PC-9 (cell line): ENCODE measurements around the gene ARHGEF7. TPM values are rescaled to one million over a fixed set of nuclear protein-coding genes. Genes with fewer than 3 reads are reported as not detected.
A peak's percentile ranks its signal among the peaks of the same experiment; 100 is the strongest.

Experiments used
- BruUV-seq: library from RNA; stranded (reverse); fragments of 400-500 nt; replicated peaks from 2 replicates; lab custom pipeline; 2021; lab: Mats Ljungman, UMichigan
- CTCF ChIA-PET: fragments of 300-600 bp; sonication (Branson Sonifier 250); formaldehyde crosslinking; loops from one replicate; lab custom pipeline; 2022; ENCODE audit warnings: antibody characterized with exemption; lab: Charles Lee
- POLR2A ChIA-PET: fragments of 300-600 bp; sonication (Branson Sonifier 250); formaldehyde crosslinking; loops from one replicate; lab custom pipeline; 2022; ENCODE audit warnings: antibody characterized with exemption; ENCODE audit not compliant: unreplicated experiment; lab: Charles Lee
- DNase-seq, 2 experiments: peaks; one replicate each; pipeline versions ENCODE4 v3.0.0 to v3.0.0-alpha.2; 2015 to 2022; ENCODE audit warnings: mixed read lengths in 1 of 2
- H2AFZ ChIP-seq: fragments of 200-600 bp; sonication (generic); 2 replicates; pipeline ENCODE4 v1.8.1; 2017; ENCODE audit warnings: antibody characterized with exemption
- H3F3A ChIP-seq: fragments of 200-600 bp; sonication (generic); 2 replicates; pipeline ENCODE4 v1.8.1; 2017; ENCODE audit warnings: antibody characterized with exemption, mild to moderate bottlenecking, low read depth; ENCODE audit not compliant: insufficient read depth
- H3K27ac ChIP-seq: fragments of 200-600 bp; sonication (generic); 2 replicates; pipeline ENCODE4 v1.6.1; 2016; ENCODE audit warnings: mixed run types
- H3K27me3 ChIP-seq: fragments of 200-600 bp; sonication (generic); 2 replicates; pipeline ENCODE4 v1.6.1; 2016; ENCODE audit warnings: low read depth, mixed run types; ENCODE audit not compliant: insufficient read depth
- H3K36me3 ChIP-seq: fragments of 200-600 bp; sonication (generic); 2 replicates; pipeline ENCODE4 v1.6.1; 2016; ENCODE audit warnings: low read depth, mixed run types
- H3K4me1 ChIP-seq: fragments of 200-600 bp; sonication (generic); replicated peaks from 2 replicates; pipeline ENCODE4 v1.6.1; 2016; ENCODE audit warnings: mixed run types; ENCODE audit not compliant: insufficient read depth
- H3K4me2 ChIP-seq: fragments of 200-600 bp; sonication (generic); 2 replicates; pipeline ENCODE4 v1.6.1; 2017; ENCODE audit warnings: mixed run types
- H3K4me3 ChIP-seq: fragments of 200-600 bp; sonication (generic); 2 replicates; pipeline ENCODE4 v1.6.1; 2016; ENCODE audit warnings: mixed run types
- H3K79me2 ChIP-seq: fragments of 200-600 bp; sonication (generic); 2 replicates; pipeline ENCODE4 v1.6.1; 2017; ENCODE audit warnings: low read depth, mixed run types
- H3K9me2 ChIP-seq: fragments of 200-600 bp; sonication (generic); 2 replicates; pipeline ENCODE4 v1.8.1; 2017; ENCODE audit warnings: mild to moderate bottlenecking; ENCODE audit not compliant: insufficient read depth
- H3K9me3 ChIP-seq: fragments of 200-600 bp; sonication (generic); 2 replicates; pipeline ENCODE4 v1.8.1; 2016; ENCODE audit warnings: low read depth; ENCODE audit not compliant: insufficient read depth
- H4K20me1 ChIP-seq: fragments of 200-600 bp; sonication (generic); 2 replicates; pipeline ENCODE4 v1.8.1; 2017; ENCODE audit not compliant: insufficient read depth
- EZH2 ChIP-seq: fragments of 200-600 bp; sonication (generic); IDR thresholded peaks from 2 replicates; pipeline ENCODE4 v1.8.0; 2017; ENCODE audit warnings: antibody characterized with exemption, low read depth
- intact Hi-C: fragments of 100-400 bp; cut with micrococcal nuclease; formaldehyde crosslinking; loops from one replicate; pipeline ENCODE4 v1.10.0; 2022; ENCODE audit not compliant: unreplicated experiment
- total RNA-seq: library from RNA; stranded (reverse); gene quantifications from 2 replicates; pipeline ENCODE4 v1.2.3, GENCODE V29; 2021
- TF ChIP-seq, protein P1 (sequence below): fragments of 200-600 bp; sonication (generic); conservative IDR thresholded peaks from 2 replicates; pipeline ENCODE4 v1.6.1; 2017; ENCODE audit warnings: mixed run types, antibody characterized with exemption, mild to moderate bottlenecking, moderate library complexity

Gene ARHGEF7
- total RNA-seq, 1 experiment from 2014 or later, result 37.0 TPM

DNA sequence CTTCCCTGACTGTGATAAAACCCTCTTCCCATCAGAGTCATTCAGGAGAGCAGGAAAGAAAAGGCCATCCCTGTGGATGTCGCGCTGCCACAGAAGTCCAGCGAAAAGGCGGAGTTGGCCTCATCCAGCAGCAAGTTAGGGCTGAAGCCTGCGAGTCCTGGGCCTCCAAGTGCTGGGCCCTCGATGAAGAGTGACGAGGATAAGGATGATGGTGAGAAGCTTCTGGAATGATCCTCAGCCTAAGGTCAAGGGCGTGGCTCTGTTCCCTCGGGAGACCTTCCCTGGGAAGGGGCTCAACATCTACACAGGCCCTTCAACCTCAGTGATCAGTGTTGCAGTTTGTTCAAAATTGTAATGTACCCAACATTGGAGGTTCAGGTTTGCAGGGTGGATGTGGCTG, 227.6 kb downstream of the ARHGEF7 start:
- H4K20me1 ChIP-seq, result peaks cover 5% of the 10 kb centered on the region; the same call in 1 of the 2 replicates
- no peaks in the 10 kb centered on the region for H3K4me1 ChIP-seq
- H3K27me3 ChIP-seq, result peaks cover 91% of the 10 kb centered on the region
- no peak overlapping the region for H3K27ac ChIP-seq
- no peak for DNase-seq
- H3F3A ChIP-seq, result no peaks in the 10 kb centered on the region
- intact Hi-C loops, result no loop called here
- no TSS peak for BruUV-seq
- ChIA-PET POLR2A (no interaction called here), CTCF (no interaction called here)
- TF ChIP-seq, protein P1, sequence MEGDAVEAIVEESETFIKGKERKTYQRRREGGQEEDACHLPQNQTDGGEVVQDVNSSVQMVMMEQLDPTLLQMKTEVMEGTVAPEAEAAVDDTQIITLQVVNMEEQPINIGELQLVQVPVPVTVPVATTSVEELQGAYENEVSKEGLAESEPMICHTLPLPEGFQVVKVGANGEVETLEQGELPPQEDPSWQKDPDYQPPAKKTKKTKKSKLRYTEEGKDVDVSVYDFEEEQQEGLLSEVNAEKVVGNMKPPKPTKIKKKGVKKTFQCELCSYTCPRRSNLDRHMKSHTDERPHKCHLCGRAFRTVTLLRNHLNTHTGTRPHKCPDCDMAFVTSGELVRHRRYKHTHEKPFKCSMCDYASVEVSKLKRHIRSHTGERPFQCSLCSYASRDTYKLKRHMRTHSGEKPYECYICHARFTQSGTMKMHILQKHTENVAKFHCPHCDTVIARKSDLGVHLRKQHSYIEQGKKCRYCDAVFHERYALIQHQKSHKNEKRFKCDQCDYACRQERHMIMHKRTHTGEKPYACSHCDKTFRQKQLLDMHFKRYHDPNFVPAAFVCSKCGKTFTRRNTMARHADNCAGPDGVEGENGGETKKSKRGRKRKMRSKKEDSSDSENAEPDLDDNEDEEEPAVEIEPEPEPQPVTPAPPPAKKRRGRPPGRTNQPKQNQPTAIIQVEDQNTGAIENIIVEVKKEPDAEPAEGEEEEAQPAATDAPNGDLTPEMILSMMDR, result no peak
- no peak for TF ChIP-seq EZH2
- no peaks in the 10 kb centered on the region for H3K9me3 ChIP-seq
- H3K9me2 ChIP-seq, result no peaks in the 10 kb centered on the region
- H3K79me2 ChIP-seq, result no peaks in the 10 kb centered on the region
- no peak overlapping the region for H3K4me3 ChIP-seq
- no peaks in the 10 kb centered on the region for H3K36me3 ChIP-seq
- no peak overlapping the region for H3K4me2 ChIP-seq
- H2AFZ ChIP-seq, result no peak overlapping the region

DNA sequence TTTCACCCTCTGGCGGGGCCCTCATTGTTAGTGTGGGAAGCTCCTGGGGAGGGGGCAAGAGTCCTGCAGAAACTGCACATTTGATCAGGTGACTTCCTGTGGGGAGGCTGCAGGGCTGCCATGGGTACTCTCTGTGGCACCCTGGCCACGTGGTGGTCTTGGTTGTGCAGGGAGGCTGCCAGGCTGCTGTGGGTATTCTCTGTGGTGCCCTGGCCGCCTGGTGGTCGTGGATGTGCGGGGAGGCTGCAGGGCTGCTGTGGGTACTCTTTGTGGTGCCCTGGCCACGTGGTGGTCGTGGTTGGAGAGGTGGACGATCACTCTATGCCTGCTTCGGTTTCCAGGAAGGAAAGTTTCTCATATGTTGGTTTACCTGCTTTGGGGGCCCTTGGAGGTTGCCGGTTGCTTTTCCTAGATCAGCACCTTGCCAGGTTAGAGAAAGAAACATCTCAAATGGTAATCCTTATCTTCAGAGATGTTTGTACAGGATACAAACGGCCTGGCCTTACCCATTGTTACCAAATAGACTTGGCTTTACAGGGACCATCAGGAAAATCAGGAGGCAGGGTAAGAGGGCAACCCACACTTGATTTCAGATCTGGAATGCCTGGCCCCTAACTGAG, 228.2 kb downstream of the ARHGEF7 start:
- Histone ChIP-seq H4K20me1 (no peaks in the 10 kb centered on the region; the same call in 1 of the 2 replicates), H3K4me1 (no peaks in the 10 kb centered on the region), H3K9me2 (no peaks in the 10 kb centered on the region), H3K27ac (no peak overlapping the region), H3K36me3 (no peaks in the 10 kb centered on the region), H3K79me2 (no peaks in the 10 kb centered on the region), H3F3A (no peaks in the 10 kb centered on the region), H3K9me3 (no peaks in the 10 kb centered on the region), H2AFZ (no peak overlapping the region), H3K4me2 (no peak overlapping the region), H3K27me3 (peaks cover 91% of the 10 kb centered on the region), H3K4me3 (no peak overlapping the region)
- no peak for DNase-seq
- TF ChIP-seq, protein P1, result no peak
- no peak for TF ChIP-seq EZH2
- BruUV-seq, result no TSS peak
- ChIA-PET POLR2A (no interaction called here), CTCF (no interaction called here)
- intact Hi-C loops, result no loop called here

DNA sequence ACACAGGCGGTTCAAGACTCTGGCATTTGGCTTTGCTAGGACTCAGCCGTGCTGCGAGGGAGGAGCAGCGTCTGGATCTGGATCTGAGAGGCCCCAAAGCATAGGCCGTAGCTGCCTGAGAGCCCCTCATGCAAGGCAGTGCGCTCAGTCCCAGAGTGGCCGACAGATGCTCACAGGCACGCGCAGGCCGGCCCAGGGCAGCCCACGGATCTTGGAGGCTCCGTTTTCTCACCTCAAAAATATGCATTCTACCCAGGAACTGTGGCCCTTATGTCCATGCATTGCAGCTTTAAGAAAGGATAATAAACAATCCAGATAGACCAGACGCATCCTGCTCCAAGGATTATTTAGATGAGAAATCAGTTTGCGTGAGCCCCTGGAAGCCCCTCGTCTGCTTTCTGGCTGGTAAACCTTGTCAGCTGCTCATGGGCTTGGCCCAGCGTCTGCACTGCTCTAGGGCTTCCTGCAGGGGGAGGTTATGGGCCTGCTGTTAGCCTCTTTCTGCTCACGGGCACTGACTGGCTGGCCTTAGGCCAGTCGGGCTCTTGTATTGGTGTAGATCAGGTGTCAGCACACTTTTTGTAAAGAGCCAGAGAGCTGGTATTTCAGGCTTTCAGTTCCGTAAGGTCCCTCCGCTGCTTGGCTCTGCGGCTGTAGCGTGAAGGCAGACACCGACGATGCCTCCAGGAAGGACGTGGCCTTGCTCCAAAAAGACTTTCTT, 229.5 kb downstream of the ARHGEF7 start:
- H3K4me1 ChIP-seq, result no peaks in the 10 kb centered on the region
- H3K9me3 ChIP-seq, result no peaks in the 10 kb centered on the region
- intact Hi-C loops, result no loop called here
- peaks cover 91% of the 10 kb centered on the region for H3K27me3 ChIP-seq
- H2AFZ ChIP-seq, result no peak overlapping the region
- ChIA-PET CTCF (no interaction called here), POLR2A (interaction anchor here (0.6 kb wide), 1 partner anchor 116 kb away, joined by 7 read pairs; no protein-coding TSS in a partner anchor)
- TF ChIP-seq, protein P1, result peak; percentile 46
- TF ChIP-seq EZH2, result no peak
- H4K20me1 ChIP-seq, result no peaks in the 10 kb centered on the region
- H3K9me2 ChIP-seq, result no peaks in the 10 kb centered on the region
- no TSS peak for BruUV-seq
- H3F3A ChIP-seq, result no peaks in the 10 kb centered on the region
- no peak overlapping the region for H3K27ac ChIP-seq
- H3K4me3 ChIP-seq, result no peak overlapping the region
- H3K79me2 ChIP-seq, result no peaks in the 10 kb centered on the region
- no peaks in the 10 kb centered on the region for H3K36me3 ChIP-seq
- no peak overlapping the region for H3K4me2 ChIP-seq
- peak in 1 of 2 experiments; percentile 47 for DNase-seq
